Stimulated activated CD4-positive, alpha-beta T cell treated with anti-CD3 and anti-CD28 coated beads, Interleukin-12 subunit alpha, Interleukin-12 subunit beta, amount 100 ng/mL, for 48 hours (primary cell): ENCODE data around the gene PPP6R3.
"Not testable (repeated sequence)": the region's sequence is repeated elsewhere in the genome, so short reads cannot be mapped to it uniquely, and the experiment has no call there.

Experiments
- DNase-seq, 3 donors: peaks; one replicate each; pipeline ENCODE4 v3.0.0-alpha.2; 2020; ENCODE audit warnings: low read depth in 2 of 3, low spot score in 1 of 3

The PPP6R3 gene

GRCh38 chr11:68594123-68594522 is 133.6 kb downstream of the PPP6R3 start:
- DNase-seq, result no peak

GRCh38 chr11:68596231-68596630 is 135.7 kb downstream of the PPP6R3 start:
- no peak for DNase-seq

GRCh38 chr11:68598816-68599653 is 138.5 kb downstream of the PPP6R3 start:
- no peak for DNase-seq

- DNase-seq, result no peak
Measured at GRCh38 chr11:68601147-68601546, 140.6 kb downstream of the PPP6R3 start.

GRCh38 chr11:68609761-68610160 is 149.2 kb downstream of the PPP6R3 start:
- no peak for DNase-seq

GRCh38 chr11:68610452-68611116 is 150.0 kb downstream of the PPP6R3 start:
- no peak for DNase-seq

GRCh38 chr11:68615657-68616056 is 155.1 kb downstream of the PPP6R3 start:
- no peak for DNase-seq

GRCh38 chr11:68617925-68618809 is 157.6 kb downstream of the PPP6R3 start:
- DNase-seq, result no peak

- DNase-seq, result no peak
Measured at GRCh38 chr11:68621826-68622225, 161.3 kb downstream of the PPP6R3 start.

- not testable (repeated sequence) for DNase-seq
Measured at GRCh38 chr11:68623706-68624105, 163.2 kb downstream of the PPP6R3 start.

GRCh38 chr11:68625069-68625468 is 164.5 kb downstream of the PPP6R3 start:
- not testable (repeated sequence) for DNase-seq

GRCh38 chr11:68626236-68626635 is 165.7 kb downstream of the PPP6R3 start:
- DNase-seq, result not testable (repeated sequence)

- not testable (repeated sequence) for DNase-seq
Measured at GRCh38 chr11:68628837-68629236, 168.3 kb downstream of the PPP6R3 start.

- not testable (repeated sequence) for DNase-seq
Measured at GRCh38 chr11:68632375-68632774, 171.8 kb downstream of the PPP6R3 start.

GRCh38 chr11:68632802-68633201 is 172.2 kb downstream of the PPP6R3 start:
- peak; percentile 15 to 32 (median 28) for DNase-seq

GRCh38 chr11:68634606-68635005 is 174.1 kb downstream of the PPP6R3 start:
- not testable (repeated sequence) for DNase-seq

GRCh38 chr11:68635172-68635571 is 174.6 kb downstream of the PPP6R3 start:
- not testable (repeated sequence) for DNase-seq

- DNase-seq, result not testable (repeated sequence)
Measured at GRCh38 chr11:68635883-68636282, 175.3 kb downstream of the PPP6R3 start.

GRCh38 chr11:68639322-68639721 is 178.8 kb downstream of the PPP6R3 start:
- DNase-seq, result not testable (repeated sequence)

- DNase-seq, result no peak
Measured at GRCh38 chr11:68641880-68642279, 181.3 kb downstream of the PPP6R3 start.

GRCh38 chr11:68643585-68643984 is 183.0 kb downstream of the PPP6R3 start:
- no peak for DNase-seq
